ENCODE measurements around the gene ATP8B2. TPM values are rescaled to one million over a fixed set of nuclear protein-coding genes. Genes with fewer than 3 reads are reported as not detected.
A peak's percentile ranks its signal among the peaks of the same experiment; 100 is the strongest.
"Not testable (repeated sequence)": the region's sequence is repeated elsewhere in the genome, so short reads cannot be mapped to it uniquely, and the experiment has no call there.

Gene ATP8B2
- total RNA-seq, 2 donors from 2014 or later = 130 to 153 TPM

- DNase-seq (ENCODE audit: low spot score) = no peak
- intact Hi-C loops (cut with DNase I) = no loop called here
Observed at GRCh38 chr1:154320882-154321608, 4.3 kb upstream of the ATP8B2 start, which contains the start of gene AQP10. AQP10 (plus strand) TSS chr1:154321093; CDS start chr1:154321156, 63 bp downstream.

GRCh38 chr1:154321609-154321934 is 3.8 kb upstream of the ATP8B2 start:
- DNase-seq (ENCODE audit: low spot score); intact Hi-C loops (cut with DNase I): not testable (repeated sequence)

GRCh38 chr1:154323493-154323892 is 1.8 kb upstream of the ATP8B2 start:
- peak; percentile 77 for DNase-seq (ENCODE audit: low spot score)
- intact Hi-C loops (cut with DNase I) = no loop called here

GRCh38 chr1:154324241-154324640 is 1.1 kb upstream of the ATP8B2 start:
- peak; percentile 81 for DNase-seq (ENCODE audit: low spot score)
- intact Hi-C loops (cut with DNase I) = no loop called here

- intact Hi-C loops (cut with DNase I) = loop anchor here in 1 of 2 donors (1.0 kb wide), 1 partner anchor 21 kb away; no protein-coding TSS in a partner anchor
- DNase-seq (ENCODE audit: low spot score) = peak; percentile 93
Observed at GRCh38 chr1:154325583-154326545, 539 bp downstream of the ATP8B2 start.

- intact Hi-C loops (cut with DNase I) = loop anchor here in 1 of 2 donors (1.0 kb wide), 1 partner anchor 20 kb away; no protein-coding TSS in a partner anchor
- DNase-seq (ENCODE audit: low spot score) = peak; percentile 96
Observed at GRCh38 chr1:154326546-154327465, 1.5 kb downstream of the ATP8B2 start.

GRCh38 chr1:154327466-154328317 is 2.4 kb downstream of the ATP8B2 start:
- no peak for DNase-seq (ENCODE audit: low spot score)
- intact Hi-C loops (cut with DNase I) = no loop called here

GRCh38 chr1:154328318-154329151 is 3.2 kb downstream of the ATP8B2 start:
- intact Hi-C loops (cut with DNase I) = no loop called here
- DNase-seq (ENCODE audit: low spot score) = peak; percentile 96

- DNase-seq (ENCODE audit: low spot score) = no peak
- intact Hi-C loops (cut with DNase I) = no loop called here
Observed at GRCh38 chr1:154329152-154329521, 3.8 kb downstream of the ATP8B2 start.

- DNase-seq (ENCODE audit: low spot score) = peak; percentile 19
- intact Hi-C loops (cut with DNase I) = no loop called here
Observed at GRCh38 chr1:154329551-154330131, 4.3 kb downstream of the ATP8B2 start.

GRCh38 chr1:154330669-154331068 is 5.3 kb downstream of the ATP8B2 start:
- peak; percentile 19 for DNase-seq (ENCODE audit: low spot score)
- intact Hi-C loops (cut with DNase I) = no loop called here

- no peak for DNase-seq (ENCODE audit: low spot score)
- intact Hi-C loops (cut with DNase I) = no loop called here
Observed at GRCh38 chr1:154334079-154335024, 9.0 kb downstream of the ATP8B2 start.

GRCh38 chr1:154335025-154335714 is 9.8 kb downstream of the ATP8B2 start:
- peak; percentile 96 for DNase-seq (ENCODE audit: low spot score)
- intact Hi-C loops (cut with DNase I) = no loop called here

GRCh38 chr1:154337253-154337894 is 12.0 kb downstream of the ATP8B2 start:
- DNase-seq (ENCODE audit: low spot score) = no peak
- intact Hi-C loops (cut with DNase I) = no loop called here

- no peak for DNase-seq (ENCODE audit: low spot score)
- intact Hi-C loops (cut with DNase I) = no loop called here
Observed at GRCh38 chr1:154338875-154339274, 13.6 kb downstream of the ATP8B2 start.
